Activated CD4-positive, CD25-positive, alpha-beta regulatory T cell treated with anti-CD3 and anti-CD28 coated beads, Interleukin-2, amount 50 U/mL, for 16 hours (primary cell): ENCODE measurements around the gene POLR2F.

ENCODE experiments used
- DNase-seq: peaks from one replicate; pipeline ENCODE4 v3.0.0-alpha.2; 2020; ENCODE audit warnings: low read depth, low spot score

Gene POLR2F

DNA sequence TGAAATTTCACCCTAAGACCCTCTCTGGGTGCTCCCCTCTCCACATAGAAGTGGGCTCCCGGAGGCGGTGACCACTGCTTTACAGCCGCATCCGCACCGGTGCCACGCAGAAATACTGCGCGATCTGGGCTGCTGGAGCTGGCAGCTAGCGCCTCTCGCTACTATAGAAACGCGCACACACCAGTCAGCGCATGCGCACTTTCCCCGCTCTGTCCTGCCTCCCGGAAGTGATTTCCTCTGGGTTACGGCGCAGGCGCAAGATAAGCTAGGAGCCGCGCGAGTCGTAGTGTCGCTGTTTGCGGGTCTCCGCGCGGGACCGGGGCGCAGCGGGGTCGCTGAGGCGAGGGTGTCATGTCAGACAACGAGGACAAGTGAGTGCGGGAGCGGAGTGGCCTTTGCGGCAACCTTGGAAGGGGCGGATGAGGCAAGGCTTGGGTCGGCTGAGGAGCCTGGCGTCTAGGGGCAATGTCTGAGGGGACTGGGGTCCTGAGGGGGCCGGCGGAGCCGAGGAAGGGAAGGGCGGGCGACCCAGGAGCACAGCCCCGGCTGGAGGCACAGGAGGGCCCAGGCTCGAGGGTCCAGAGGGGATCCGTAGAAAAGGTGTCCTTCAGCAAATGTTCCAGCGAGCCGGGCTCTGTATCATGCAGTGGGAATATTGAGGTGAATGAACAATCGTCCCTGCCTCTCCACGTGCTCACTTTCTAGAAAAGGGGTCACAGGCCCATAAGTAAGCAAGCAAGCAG lies at the start of gene POLR2F, which contains the start of gene C22orf23:
POLR2F (plus strand) TSS at position 263 of the 743 bp plus-strand sequence; CDS start at position 352, 89 bp downstream.
C22orf23 (minus strand) TSS at position 165 of the 743 bp plus-strand sequence. CDS start 452 bp downstream, outside the sequence.
- DNase-seq: peak; percentile 94

- DNase-seq: no peak
Observed at GRCh38 chr22:37904572-37905533, 48.6 kb upstream of the POLR2F start.

- peak; percentile 18 for DNase-seq
Observed at GRCh38 chr22:37905534-37906363, 47.8 kb upstream of the POLR2F start, which contains the start of gene MICALL1. Gene MICALL1, plus strand, starts transcription at chr22:37906297. Its CDS starts 126 bp downstream, at chr22:37906423.

GRCh38 chr22:37906364-37907008 lies 47.0 kb upstream of the POLR2F start:
- no peak for DNase-seq

DNA sequence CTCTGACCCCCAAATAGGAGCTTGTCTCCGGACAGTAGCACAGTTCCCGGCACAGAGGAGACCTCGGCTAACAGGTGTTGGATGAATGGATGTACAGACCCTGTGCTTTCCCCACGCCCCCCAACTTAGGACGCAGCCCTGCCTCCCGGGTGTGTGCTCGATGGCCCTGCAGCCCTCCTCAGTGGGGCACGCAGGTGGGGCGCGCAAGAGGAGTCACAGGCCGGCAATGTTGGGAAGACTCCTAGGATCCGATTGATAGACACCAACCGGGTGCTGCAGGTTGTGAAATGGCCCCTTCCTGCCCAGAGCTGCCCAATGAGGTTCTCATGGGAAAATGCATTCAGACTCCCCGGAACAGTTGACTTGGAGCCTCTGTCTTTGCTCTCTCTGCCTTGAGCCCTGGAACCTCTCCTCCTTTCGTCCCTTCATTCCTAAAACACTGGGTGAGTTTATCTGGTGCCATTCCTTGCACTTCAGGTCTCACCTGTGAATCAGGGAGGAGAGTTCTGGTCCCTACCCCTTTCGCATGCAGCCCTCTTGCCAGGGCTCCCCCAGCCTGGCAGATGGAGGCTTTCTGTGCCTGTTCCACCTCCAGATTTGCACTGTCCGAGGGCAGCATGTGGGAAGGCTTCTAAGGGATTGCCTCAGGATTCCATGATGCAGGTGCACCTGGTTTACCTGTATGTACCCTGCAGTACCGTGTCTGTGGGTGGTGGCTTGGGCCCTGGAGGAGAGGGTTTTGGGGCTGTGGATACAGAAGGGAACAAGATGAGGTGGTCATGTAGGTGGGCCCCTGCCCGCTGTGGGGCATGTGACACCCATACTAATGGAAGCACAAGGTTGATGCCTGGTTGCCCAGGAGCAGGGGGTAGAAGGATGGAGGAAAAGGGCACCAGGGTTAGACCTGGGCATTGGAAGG lies 46.2 kb upstream of the POLR2F start:
- DNase-seq: no peak

- no peak for DNase-seq
Observed at GRCh38 chr22:37909766-37910165, 43.7 kb upstream of the POLR2F start.

DNA sequence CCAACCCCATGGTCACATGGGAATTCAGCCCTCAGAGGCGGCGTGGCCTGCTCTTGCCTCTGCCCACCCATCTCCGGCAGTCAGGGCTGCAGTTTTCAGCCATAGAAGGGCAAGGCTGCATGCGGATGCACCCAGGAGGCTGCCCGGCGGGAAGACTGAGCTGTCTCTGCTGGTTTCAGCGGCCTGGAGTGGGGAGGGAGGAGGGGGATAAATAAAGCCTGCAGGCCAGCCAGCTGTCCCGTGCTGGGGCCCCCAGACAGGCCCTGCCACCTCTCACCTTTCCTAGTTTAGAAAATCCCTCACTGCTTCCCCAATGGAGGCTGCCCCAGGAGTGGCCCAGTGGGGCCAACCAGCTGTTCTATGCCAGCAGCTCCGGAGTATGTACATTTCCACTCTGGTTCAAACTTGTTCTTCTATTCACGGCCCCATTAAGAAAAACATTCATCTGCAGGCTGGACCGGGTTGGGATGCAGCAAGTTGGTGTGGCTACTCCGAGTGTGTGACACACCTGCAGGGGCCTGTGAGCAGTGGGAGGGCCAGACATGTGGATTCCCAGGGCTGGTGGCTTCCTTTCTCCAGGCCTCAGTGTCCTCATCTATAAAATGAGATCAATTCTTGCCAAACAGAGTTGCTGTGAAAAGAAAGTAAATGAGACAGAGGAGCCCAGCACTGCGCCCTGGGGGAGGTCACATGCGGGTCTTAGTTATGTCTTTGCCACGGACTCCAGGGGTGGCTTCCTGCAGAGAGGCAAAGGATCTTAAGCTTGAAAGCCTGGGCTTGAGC lies 42.4 kb upstream of the POLR2F start:
- no peak for DNase-seq

GRCh38 chr22:37911697-37912096 lies 41.8 kb upstream of the POLR2F start:
- no peak for DNase-seq

DNA sequence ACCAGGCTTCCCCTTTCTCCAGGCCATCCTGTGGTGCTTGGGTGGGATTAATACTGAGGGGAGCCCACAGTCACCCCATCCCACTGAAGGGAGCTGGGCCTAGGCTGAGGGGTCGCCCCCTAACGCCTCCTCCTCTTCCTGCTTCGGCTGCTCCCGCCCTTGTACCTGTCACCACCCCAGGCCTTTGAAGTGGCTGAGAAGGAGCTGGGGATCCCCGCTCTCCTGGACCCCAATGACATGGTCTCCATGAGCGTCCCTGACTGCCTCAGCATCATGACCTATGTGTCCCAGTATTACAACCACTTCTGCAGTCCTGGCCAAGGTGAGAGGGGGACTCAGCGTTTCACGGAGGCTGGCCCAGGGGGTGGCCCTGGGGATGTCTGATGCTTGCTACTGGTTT lies 41.3 kb upstream of the POLR2F start:
- no peak for DNase-seq

GRCh38 chr22:37913233-37913721 lies 40.2 kb upstream of the POLR2F start:
- no peak for DNase-seq

GRCh38 chr22:37916311-37916710 lies 37.2 kb upstream of the POLR2F start:
- DNase-seq: no peak

DNA sequence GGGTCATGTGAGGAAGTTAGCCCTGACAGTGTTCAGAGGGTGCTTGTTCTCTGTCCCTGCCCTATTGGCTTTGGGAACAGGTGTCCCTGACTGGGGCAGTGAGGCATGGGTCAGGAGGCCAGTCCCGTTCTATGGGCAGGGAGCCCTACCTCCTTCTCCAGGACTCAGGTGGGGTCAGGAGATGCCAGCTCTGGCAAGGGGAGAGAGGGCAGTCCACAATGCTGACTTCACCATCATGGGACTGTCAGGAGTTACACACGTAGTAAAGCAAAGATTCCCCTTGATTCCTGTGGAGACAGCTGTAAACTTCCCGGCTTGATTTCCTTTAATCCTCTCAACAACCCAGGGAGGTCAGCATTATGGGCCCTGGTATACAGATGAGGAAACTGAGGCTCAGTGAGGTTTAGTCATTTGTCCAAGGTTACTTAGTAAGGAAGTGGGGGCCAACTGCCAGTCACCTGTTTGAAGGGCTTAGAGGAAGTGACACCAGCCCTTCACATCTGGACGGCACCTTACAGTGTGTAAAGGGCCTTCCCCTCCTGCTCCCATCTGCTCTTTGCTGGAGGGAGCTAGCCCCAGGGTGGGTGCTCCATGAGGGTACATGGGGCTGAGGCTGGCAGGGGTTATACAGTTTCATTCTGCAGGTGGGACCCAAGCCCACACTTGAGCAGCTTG lies 35.5 kb upstream of the POLR2F start:
- DNase-seq: no peak

DNA sequence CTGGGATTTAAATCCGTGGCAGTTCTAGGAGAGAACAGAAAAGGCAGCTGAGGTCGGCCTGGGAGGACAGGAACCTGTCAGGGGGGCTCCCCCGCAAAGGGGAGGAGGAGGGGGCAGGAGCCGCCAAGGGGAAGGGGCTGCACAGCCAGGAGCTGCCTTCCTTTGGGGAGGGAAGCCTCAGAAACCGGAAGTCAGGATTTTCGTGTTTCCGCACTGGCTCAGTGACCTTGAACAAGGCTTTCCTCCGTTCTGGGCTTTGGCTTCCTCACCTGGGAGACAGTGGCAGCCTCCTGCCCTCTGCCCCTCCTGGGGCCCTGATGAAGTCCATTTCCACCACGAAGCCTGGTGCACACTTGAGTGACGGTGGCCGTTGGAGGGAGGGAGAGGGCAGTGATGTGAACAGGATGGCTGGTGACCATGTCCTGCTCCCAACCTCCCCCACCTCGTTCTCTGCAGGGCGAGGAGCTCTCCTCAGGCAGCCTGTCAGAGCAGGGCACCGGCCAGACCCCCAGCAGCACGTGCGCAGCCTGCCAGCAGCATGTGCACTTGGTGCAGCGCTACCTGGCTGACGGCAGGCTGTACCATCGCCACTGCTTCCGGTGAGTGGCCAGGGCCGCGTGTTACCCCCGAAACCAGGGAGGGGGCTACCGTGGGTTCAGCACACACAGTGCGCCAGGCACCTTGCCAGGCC lies 34.8 kb upstream of the POLR2F start:
- DNase-seq: no peak

DNA sequence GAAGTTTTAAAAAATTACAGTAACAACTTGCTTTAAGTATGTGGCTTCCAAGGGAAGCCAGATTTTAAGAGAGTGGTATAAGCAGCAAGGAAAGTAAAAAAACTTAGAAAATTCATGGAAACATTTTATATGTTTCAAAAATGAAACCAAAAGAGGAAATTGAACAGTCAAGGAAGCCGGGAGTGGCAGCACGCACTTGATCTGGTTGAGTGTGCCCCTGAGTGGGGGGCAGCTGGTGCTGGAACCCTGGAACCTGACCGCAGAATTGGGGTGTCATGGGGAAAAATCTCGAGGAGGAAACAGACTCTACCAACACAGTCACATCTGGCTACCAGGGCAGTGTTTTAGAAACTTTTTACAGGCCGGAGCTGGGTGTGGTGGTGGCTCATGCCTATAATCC lies 33.4 kb upstream of the POLR2F start:
- DNase-seq: no peak

- no peak for DNase-seq
Observed at GRCh38 chr22:37922191-37922590, 31.3 kb upstream of the POLR2F start.

GRCh38 chr22:37923927-37924326 lies 29.6 kb upstream of the POLR2F start:
- DNase-seq: no peak

DNA sequence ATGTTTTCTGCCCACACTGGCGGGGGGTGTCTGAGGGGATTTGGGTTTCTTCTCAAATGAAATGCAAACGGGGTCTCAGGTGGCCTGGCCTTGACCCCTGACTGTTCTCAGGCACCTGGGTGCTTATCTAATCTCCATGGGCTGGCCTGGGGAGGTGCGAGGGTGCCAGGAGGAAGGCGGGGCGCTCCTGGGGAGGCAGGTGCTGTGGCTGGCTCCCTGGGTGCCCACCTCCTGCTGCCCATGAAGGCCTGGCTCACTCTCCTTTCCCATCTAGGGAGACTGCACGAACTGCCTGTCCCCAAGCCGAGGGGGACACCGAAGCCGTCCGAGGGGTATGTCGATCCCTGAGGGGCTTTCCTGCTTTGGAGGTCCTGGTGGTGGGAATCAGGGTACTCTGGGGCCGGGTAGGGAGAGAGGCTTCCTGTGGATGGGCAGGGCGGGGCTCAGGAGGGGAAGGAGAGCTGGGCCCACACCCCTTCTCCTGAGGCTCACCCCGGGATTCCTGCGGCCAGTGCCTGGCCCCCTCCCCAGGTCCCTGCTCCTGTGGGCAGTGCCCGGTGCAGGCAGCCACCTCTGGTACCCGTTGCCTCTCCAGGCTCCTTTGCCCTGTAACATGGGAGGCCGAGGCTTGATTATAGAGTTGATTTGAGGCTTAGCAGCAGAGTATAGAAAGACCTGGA lies 29.0 kb upstream of the POLR2F start:
- DNase-seq: no peak
